GM10266 (cell line): Measurements from ENCODE around the gene SUN5.

Experiments
- DNase-seq: peaks from one replicate; pipeline ENCODE4 v3.0.0; 2012; ENCODE audit errors: extremely low spot score
- TF ChIP-seq, protein P1 (sequence below): IDR thresholded peaks from 2 replicates; pipeline ENCODE4 v1.5.1; 2012; ENCODE audit warnings: mild to moderate bottlenecking, low read depth; ENCODE audit not compliant: control insufficient read depth, insufficient read depth; ENCODE audit errors: missing control alignments

The SUN5 gene

DNA sequence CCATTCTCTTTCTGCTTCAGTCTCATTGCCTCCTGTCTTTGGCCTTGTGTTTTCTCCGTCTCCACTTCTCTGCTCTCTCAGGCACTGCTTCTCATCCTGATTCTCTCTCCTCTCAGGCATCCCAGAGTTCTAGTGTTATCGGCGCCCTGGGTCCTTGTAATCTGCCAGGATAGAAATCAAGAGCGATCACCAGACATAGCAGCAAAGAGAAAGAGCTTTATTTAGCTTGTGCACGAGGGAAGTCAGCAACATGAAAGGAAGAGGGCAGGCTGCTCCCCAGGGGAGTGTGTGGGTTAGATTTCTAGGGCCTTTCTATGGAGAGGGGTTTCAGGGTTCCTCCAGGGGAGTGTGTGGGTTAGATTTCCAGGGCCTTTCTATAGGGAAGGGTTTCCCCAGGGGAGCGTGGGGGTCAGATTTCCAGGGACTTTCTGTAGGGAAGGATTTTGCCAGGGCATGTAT is 32.5 kb downstream of the SUN5 start:
- TF ChIP-seq, protein P1, sequence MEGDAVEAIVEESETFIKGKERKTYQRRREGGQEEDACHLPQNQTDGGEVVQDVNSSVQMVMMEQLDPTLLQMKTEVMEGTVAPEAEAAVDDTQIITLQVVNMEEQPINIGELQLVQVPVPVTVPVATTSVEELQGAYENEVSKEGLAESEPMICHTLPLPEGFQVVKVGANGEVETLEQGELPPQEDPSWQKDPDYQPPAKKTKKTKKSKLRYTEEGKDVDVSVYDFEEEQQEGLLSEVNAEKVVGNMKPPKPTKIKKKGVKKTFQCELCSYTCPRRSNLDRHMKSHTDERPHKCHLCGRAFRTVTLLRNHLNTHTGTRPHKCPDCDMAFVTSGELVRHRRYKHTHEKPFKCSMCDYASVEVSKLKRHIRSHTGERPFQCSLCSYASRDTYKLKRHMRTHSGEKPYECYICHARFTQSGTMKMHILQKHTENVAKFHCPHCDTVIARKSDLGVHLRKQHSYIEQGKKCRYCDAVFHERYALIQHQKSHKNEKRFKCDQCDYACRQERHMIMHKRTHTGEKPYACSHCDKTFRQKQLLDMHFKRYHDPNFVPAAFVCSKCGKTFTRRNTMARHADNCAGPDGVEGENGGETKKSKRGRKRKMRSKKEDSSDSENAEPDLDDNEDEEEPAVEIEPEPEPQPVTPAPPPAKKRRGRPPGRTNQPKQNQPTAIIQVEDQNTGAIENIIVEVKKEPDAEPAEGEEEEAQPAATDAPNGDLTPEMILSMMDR: no peak
- DNase-seq: no peak

DNA sequence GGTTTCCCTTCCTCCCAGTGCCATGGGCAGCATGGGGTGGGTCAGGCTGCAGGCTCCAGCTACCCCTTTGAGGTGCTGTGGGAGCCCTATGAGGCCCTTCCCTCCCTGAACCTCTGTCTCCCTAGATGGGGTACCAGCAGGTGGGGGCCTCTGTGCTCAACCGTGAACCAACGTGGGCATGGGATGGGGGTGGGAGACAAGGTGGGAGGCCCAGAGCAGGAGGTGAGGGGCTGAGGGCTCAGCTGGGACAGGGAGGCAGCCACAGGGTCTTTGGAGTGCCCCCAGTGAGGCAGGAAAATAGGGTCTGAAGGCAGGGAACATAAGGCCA is 33.3 kb downstream of the SUN5 start:
- DNase-seq: no peak
- TF ChIP-seq, protein P1: no peak

DNA sequence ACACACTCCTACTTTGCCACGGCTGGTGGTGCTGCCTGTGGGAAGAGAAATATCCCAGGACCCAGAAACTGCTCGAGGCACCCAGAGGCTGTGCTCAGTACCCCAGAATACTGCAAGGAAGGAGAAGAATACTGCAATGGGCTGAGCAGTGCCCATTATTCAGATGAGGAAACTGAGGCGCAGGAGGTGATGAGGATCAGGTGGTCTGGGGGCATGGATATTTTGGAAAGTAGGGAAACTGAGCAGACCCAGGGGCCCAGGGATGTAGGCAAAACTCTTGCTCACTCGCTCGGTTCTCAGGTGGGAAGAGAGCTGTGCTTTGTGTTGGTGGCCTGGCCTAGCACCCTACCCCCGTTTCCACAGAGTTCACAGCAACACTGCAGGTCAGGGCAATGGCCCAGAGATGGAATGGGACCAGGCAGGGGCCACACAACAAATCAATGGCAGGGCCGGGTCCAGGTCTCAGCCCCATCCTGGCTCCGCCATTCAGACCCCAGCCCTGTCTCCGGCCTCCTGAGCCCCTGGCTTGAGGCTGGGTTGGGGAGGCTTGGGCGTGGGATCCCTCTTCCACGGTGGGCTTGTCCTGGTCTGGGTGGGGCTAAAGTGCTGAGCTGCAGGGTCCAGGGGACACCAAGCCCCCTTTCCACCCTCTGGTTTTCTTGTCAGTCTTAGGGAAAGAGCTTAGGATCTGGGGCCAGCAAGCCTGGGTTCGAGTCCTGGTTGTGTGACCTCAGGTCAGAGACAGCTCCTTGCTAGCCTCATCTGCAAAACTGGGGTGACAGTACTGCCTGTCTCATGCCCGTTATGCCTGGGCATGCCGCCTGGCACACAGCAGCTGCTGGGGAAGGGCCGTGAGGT is 33.9 kb downstream of the SUN5 start:
- TF ChIP-seq, protein P1: no peak
- DNase-seq: no peak

DNA sequence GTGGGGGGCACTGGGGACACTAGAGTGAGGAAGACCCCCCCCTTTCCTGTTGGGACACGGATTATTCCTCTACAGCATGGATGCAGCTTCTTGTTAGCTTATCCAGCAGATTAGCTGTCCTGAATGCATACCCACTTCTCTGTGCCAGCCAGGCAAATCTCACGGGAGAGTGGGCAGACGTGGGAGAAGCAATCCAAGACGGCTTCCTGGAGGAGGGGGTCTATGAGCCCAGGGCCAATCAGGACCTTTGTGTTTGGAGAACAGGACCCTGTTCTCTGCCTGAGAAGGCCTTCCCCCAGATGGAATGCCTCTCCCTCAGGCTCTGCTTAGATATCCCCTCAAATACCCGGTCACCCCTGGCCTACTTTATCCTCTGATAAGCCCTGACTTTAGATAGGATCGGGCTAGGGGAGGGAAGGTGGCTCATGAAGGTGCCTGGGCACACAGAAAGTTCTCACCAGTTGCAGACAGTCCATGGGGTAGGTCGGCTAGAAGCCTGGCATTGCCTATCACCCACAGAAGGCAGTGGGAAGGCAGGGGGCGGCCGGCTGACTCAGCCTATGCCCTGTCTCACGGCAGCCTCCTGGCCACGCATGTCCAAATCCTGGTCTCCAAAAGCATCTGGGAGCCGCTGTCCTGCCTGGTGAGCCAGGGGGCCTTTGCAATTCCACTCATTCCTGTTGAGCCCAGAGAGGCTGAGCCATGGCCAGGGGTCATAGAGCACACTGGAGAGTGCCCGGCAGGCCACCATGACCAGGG is 34.7 kb downstream of the SUN5 start:
- DNase-seq: no peak
- TF ChIP-seq, protein P1: no peak

DNA sequence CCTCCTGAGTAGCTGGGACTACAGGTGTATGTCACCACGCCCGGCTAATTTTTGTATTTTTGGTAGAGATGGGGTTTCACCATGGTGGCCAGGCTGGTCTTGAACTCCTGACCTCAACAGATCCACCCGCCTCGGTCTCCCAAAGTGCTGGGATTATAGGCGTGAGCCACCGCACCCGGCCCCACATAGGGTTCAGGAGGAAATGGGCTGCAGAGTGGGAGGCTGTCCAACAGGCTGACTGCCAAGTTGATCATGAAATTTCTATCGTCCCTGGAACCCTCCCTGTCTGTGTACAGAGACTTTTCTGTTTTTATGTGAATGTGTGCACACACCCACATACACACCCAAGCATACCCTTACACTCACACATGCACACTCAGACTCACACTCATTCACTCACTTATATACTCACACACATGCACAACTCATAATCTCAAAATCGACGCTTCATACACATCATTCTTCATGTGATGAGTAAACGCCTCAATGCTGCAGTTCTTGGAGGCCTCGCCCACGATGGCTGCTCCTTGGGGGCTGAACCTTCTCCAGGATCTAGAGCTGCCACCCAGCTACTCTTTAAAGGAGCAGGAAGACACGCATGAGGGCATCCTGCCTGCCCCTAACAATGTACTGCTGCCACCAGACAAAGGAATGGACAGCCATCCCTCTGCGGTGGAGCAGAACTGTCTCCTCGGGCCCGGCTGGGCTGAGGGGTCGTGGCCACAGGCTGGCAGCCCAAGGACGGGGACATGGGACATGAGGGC is 35.6 kb downstream of the SUN5 start:
- TF ChIP-seq, protein P1: no peak
- no peak for DNase-seq

DNA sequence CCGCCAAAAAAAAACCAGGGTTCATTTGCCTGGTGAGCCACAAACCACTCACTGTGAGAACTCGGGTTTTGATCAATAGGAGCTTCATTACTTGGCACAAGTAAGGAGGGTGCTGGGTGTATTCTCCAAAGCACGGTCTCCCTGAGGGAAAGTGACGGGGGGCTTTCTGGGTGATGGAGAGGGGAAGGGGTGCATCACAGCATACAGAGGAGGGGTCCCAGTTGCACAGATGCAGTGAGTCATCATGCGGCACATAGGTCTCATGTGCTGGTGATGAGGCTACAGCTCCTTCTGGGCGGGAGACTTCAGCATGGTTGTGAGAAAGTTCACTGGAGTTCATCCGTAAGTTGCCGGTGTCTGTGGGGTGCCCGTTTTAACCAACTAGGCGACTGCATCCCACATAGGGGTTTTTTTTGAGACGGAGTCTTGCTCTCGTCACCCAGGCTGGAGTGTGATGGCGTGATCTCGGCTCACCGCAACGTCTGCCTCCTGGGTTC is 36.2 kb downstream of the SUN5 start:
- TF ChIP-seq, protein P1: no peak
- DNase-seq: no peak
